HG03196 (cell line): Measurements from ENCODE around the gene HDLBP.
"Not testable (repeated sequence)": the region's sequence is repeated elsewhere in the genome, so short reads cannot be mapped to it uniquely, and the experiment has no call there.

ENCODE experiments used
- ATAC-seq: cut with Tn5 transposase; IDR thresholded peaks from one replicate; pipeline ENCODE4 v1.9.1; 2021; ENCODE audit not compliant: unreplicated experiment

HDLBP gene

DNA sequence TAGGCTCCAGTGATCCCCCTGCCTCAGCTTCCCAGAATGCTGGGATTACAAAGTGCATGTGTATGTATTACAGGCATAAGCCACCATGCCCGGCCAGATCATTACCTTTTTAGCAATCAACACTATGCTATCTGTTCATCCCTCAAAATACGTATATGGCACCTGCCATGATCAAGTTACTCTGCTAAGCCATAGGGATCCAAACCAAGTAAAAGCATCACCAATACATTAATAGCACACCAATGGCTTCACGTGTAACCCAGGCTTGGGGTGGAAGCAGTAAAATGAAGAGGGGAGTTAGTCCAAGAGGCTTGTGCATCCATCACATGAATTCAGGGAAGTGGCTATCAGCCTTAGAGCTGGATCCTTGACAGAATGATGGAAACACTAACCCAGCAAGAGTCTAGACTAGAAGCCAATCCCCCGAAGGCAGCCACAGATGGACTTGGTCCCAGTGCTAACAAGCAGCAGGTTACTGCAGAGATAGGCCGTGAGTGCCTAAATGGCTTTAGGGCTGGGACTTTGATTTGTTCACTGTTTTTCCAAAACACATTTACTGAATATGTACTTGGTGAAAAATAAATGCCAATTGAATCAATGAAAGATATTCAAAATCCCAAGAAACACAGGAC, 11.3 kb downstream of the HDLBP start:
- no peak for ATAC-seq

DNA sequence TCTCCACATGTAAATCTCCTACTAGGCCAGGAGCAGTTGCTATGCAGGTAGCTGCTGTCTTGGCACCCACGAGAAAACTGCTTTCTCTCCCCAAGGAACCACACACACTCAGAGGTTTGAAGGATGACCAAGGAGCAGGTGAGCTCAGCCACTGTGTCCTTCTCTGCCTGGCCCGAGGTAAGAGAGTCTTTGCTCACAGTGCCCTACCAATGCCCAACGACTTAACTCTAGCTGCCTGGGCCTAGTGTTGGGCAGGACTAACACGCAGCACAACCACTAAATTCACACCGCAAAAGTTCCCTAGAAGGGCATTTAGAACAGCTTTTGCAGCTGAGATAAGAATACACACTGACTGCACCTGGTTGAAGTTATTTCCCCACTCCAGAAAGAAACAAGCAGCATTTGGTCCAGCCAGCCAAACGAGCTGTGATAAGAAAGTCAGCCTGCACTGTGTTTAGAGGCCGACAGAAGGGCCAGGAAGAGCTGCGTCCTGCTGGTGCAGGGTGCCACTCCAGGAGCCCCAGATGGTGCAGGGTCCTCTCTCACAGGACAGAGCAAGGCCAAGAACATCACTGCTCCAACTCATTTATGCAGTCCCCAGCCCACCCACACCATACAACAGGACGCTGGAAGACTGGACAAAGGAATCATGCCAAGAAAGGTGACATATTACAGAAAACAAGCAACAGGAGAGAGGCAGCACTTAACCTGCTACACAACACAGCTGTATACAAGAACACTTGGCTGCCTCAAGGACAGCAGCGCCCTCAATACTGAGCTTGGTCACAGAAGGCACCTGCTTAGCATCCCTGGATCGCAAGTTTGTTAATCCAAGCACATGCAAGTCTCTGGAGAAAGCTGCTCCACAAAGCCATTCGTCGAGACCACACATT, 12.5 kb downstream of the HDLBP start:
- ATAC-seq, result no peak

DNA sequence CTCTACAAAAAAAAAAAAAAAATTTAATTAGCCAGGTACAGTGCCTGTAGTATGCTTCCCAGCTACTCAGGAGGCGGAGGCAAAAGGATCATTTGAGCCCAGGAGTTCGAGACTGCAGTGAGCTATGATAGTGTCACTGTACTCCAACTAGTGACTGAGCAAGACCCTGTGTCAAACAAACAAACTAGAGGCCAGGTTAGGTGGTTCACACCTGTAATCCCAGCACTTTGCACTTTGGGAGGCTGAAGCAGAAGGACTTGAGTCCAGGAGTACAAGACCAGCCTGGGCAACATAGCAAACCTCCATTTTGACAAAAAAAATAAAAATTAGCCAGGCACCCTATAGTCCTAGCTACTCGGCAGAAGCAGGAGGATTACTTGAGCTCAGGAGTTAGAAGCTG, 13.4 kb downstream of the HDLBP start:
- ATAC-seq, result no peak

DNA sequence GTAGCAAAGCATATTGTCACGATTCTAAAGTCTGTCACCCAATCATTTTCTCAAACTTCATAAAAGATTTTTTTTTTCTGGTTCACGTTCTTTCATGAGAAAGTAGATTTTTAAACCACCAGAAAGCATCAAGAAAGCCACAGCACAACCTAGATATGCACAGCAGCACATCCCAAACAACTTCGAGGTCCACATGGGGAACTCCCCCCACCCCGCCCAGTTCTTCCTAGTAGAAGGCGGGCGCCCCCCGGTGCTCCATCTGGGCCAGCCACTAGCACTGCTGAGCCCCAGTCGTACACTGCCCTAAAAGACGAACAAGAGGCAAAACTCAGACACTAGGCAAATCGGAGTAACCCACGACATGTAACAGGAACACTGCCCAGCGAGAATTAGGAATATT, 15.5 kb downstream of the HDLBP start:
- ATAC-seq, result no peak

DNA sequence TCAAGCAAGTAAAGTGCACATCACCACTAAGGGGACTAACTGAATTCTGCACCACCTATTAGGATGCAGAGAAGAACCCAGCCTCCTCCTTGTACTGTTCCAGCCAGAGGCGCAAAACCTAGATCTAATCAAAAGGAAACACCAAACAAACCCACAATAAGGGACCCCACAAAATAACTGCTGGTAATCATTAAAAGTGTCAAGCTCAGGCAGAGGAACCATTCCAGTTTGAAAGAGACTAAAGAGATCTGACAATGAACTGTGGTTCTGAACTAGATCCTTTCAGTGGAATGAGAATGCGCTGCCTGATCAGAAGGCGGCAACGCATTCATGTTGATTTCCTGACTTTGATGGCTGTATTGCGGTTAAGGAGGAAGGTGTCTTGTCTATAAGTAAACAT, 16.8 kb downstream of the HDLBP start:
- ATAC-seq, result no peak

DNA sequence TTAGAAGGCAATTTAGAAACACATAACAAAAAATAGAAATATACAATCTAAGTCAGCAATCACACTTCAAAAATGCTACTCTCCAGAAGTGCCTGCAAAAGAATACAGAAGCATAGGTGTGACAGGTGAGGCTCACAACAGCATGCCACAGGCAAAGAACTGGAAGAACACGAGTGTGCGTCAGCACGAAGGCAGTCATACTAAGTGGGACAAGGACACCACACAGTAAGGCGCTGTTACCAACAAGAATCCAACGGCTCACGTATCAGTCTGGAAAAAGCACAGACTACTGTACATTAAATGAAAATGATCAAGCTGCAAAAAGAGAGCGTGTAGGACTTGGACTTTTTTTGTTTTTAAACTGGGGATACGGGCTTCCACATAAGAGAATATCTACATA, 18.7 kb downstream of the HDLBP start:
- ATAC-seq, result no peak

DNA sequence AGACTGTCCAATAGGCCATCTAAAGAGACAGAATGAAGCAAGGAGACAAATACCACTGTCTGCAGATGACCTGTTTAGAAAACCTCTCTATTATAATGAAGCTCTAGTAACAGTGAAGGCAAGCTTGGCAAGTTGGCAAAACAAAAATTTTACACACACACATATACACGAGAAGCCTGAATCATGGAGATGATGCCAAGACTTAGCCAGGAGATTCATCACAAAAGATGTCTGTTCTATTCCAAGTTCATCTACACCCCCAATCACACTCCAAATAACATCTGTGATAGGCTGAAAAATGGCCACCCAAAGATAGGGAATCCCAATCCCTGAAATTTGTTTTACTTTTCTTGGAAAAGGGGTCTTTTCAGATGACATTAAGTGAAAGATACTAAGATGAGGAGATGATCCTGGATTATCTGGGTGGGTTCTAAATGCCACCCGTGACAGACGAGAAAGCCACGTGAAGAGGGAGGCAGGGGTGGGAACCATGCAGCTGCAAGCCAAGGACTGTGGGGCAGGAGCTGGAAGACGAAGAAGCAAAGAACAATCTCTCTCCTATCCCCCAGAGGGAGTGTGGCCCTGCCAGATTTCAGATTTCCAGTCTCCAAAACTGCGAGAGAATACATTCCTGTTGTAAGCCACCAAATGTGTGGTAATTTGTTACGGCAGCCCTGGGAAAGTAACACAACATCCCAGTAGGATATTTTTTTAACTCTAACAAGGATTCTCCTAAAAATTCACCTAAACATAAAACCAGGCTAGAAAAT, 20.0 kb downstream of the HDLBP start:
- no peak for ATAC-seq

DNA sequence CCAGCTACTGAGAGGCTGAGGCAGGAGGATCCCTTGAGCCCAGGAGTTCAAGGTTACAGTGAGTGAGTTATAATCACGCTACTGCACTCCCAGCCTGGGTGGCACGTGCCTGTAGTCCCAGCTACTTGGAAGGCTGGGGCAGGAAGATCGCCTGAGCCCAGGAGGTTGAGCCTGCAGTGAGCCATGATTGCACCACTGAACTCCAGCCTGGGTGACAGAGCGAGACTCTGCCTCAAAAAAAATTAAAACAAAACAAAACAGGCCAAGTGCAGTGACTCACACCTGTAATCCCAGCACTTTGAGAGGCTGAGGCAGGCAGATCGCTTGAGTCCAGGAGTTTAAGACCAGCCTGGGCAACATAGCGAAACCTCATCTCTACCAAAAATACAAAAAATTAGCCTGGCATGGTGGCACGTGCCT, 22.1 kb downstream of the HDLBP start:
- ATAC-seq, result not testable (repeated sequence)

DNA sequence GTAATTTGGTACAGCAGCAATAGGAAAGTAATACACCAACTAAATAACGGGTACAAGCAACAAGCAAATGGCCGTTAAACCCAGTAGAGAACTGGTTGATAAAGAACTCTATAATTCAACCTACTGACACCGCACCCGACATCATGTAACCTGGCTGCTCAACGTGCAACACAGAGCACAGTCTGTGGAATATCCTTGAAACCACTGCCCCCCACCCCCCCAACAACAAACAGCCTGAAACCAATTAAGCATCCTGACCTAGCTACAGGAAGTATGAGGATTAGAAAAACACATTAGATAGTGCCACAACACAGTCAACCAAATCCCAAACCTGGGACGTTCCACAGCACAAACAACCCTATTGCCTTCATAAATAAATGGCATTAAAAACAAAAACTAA, 23.5 kb downstream of the HDLBP start:
- ATAC-seq, result no peak

DNA sequence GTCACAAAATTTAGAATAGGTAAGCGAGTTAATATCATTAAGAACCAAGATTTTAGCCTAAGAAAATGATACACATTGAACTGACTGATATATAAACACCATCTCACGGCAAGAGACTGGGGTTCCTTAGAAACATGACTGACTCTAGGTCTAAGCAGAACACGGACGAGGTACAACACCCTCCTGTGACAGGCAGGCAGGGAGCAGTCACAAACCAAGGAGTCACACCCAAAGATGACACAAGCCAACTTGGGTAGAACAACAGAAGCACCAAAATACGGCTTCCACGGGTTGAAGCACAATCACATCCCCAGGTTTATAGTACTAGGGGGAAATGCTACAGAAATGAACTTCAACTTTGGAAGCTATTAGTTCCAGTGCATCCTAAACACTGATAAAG, 24.3 kb downstream of the HDLBP start:
- ATAC-seq, result no peak

DNA sequence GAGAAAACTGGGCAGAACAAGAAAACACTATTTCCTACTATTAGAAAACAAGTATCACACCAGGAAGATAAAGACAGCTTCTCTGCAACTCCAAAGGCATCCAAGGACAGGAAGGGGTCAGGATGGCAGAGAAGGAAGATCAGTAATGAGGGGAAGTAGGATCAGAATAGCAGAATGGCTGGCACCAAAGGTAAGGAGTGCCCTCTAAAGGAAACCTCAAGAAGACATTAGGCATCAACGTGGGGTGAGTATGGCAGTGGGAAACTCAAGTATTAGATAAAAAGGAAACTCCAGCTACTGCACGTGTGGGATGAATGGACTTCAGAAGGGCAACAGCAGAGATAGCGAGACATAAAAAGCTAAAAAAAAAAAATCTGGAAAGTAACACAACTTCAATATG, 25.9 kb downstream of the HDLBP start:
- ATAC-seq, result no peak

DNA sequence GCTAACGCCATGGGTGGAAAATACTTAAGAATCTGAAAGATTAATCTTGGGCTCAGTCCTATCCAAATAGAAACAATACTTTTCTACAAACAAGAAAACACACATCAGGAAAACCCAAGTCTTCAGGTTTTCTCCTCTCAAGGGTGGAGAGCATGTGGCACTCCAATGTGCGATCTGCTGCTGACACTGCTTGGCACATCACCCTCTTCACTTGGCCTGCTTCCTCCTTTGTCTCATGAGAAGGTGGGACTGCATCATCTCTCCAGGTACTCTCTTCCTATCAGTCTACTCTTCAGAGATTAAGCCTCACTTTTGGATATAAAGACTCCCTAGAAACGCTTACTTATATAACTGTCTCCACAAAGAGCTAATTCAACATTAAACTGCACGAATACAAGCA, 26.4 kb downstream of the HDLBP start:
- ATAC-seq, result no peak

DNA sequence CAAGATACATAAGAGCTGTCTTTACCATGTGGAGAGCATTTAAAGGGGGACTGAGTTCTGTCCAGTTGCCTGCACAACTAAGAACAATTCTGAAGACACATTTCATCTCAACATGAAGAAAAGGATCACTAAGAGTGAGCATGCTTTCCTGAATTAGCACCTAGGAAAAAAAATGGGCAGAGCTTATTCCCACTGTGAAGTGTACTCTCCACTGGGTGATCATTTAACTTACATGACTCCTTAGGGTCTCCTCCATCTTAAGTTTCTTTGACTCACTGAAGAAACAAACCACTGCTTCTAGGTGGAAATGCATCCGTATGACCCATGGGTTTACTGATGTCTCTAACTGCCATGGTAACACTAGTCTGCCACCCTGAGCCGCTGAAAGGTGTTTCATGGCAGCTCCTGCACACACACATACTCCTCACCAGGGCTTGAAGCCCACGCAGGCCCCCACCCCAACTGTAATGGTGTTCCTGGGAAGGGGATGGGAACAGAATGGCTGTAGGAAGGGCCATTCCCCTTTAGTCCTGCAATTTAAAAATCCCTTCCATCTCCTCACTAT, 27.1 kb downstream of the HDLBP start:
- no peak for ATAC-seq

DNA sequence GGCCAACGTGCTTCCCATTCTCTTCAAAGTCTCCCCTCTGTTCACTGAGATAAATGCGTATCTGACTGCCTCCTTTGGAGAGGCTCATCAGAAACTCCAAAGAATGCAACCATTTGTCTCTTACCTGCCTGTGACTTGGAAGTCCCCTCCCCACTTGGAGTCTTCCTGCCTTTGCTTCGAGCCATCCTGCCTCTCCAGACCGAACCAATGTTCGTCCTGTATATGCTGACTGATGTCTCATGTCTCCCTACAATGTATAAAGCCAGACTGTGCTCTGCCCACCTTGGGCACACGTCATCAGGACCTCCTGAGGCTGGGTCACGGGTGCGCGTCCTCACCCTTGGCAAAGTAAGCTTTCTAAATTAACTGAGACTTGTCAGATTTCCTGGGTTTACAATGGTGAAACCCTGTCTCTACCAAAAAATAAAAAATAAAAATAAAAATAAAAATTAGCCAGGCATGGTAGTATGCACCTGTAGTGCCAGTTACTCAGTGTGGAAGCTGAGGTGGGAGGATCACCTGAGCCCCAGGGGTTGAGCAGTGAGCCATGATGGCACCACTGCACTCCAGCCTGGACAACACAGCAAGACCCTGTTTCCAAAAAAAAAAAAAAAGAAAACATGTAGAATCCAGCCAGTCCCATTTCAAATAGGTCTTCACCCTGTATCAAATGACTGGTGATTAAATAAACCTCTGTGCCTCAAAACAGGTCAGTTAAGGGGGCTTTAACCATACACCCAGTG, 29.0 kb downstream of the HDLBP start:
- no peak for ATAC-seq

DNA sequence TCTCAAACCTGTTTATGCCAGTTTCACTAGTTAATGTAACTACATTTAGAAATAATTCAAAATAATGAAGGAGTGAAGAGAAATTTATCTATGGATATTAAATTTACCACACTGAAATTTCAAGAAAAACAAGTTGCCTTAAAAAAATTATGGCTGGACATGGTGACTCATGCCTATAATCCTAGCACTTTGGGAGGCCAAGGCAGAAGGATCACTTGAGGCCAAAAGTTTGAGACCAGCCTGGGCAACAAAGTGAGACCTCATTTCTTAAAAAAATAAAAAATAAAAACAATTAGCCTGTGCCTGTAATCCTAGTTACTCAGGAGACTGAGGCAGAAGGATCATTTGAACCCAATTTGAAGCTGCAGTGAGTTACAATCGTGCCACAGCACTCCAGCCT, 29.9 kb downstream of the HDLBP start:
- no peak for ATAC-seq

DNA sequence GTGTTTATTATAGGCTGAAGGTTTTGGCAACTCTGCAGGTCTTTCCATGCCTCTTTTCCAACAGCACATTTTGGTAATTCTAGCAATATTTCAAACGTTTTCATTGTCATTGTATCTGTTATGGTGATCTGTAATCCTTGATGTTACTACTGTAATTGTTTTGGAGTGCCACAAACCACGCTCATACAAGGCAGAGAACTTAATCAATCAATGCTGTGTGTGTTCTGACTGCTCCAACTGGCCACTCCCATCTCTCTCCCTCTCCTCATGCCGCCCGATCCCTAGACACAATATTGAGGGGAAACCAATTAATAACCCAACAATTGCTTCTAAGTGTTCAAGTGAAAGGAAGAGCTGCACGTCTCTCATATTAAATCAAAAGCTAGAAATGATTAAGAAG, 32.9 kb downstream of the HDLBP start:
- no peak for ATAC-seq

DNA sequence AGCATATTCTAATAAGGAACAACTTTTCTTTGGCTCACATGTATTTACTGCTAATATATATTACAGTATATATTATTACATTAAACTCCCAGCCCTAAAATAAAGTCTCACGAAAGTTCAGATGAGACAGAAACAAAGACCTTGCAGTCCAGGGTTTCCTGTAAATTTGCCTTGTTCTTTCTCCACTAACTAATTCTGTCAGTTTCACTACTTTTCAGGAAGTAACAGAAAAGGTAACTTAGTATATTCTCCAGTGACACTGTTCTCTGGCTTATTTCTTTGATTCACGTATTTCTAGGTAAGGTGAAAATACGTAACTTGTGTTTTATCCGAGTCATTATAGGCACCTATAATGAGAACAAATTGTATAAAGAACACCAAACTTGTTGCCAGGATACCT, 35.2 kb downstream of the HDLBP start:
- ATAC-seq, result no peak

DNA sequence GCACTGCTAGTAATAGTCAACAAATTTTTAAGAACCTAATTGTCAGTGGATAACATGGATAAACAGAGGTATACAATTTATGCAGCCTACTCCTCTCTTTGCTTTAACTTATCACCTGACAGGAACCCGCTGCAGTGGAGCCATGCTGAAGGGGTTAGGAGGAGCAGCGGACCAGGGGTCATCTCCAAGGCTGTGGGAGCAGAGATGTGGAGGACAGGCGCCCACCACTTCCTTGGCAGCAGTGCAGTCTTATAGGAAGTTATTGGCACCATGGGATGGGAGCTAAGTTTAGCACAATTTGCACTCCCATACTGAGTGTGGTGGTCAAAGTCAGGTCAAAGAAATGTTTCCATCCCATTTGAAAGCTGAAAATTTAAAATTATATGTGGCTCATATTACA, 35.6 kb downstream of the HDLBP start:
- ATAC-seq, result no peak

DNA sequence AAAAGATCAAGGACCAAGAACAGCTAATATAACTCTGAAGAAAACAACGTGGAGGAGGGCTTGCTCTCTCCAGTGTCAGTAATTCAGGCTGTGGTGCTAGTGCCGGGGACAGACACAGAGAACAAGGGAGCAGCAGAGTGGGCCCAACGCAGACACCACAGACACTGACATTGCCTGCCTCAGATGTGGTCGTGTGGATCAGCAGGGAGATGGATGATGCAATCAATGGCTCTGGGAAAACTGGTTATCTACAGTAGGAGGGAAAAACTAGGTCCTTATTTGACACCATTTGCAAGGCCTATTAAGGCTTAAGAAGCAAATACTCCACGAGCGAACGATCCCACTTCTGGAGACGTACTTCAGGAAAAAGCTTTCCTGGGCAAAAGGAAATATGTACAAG, 36.1 kb downstream of the HDLBP start:
- no peak for ATAC-seq

DNA sequence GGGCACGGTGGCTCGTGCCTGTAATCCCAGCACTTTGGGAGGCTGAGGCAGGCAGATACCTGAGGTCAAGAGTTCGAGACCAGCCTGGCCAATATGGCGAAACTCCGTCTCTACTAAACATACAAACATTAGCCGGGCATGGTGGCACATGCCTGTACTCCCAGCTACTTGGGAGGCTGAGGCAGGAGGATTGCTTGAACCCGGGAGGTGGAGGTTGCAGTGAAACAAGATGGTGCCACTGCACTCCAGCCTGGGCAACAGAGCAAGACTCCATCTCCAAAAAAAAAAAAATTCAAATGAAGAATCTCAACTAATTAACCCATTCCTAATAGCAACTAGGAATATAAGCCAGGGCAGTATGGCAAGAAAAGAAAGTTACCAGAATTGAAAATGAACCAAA, 37.2 kb downstream of the HDLBP start:
- ATAC-seq, result not testable (repeated sequence)

DNA sequence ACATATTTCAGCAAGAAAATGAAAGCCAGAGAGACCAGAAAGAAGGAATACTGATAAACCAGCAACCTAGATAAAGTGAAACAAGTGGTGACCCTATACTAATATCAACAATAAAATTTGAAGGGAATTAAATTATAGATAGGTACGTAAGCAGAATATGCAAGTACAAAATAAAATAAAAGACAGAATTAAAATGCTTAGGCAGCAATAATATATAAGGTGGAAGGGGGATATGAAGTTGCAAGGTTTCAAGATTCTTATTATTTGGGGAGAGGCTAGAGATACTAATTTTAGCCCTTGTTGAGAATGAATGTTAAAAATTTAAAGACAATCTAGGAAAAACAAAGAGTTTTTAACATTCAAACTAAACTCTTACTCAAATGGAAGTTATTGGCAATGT, 39.6 kb downstream of the HDLBP start:
- ATAC-seq, result no peak
